Measurements from ENCODE around the gene PTBP3. TPM values are rescaled to one million over a fixed set of nuclear protein-coding genes. Genes with fewer than 3 reads are reported as not detected.

The PTBP3 gene
- total RNA-seq, 1 experiment from 2014 or later = 73.1 TPM

GRCh38 chr9:112279501-112279900, 53.9 kb downstream of the PTBP3 start:
- no peak overlapping the region for H3K27ac Mint-ChIP-seq (ENCODE audit: unreplicated experiment)
- H3K4me3 Mint-ChIP-seq (ENCODE audit: low read depth, unreplicated experiment) = no peak overlapping the region
- DNase-seq = no peak
- peaks cover 5% of the 10 kb centered on the region for H3K9me3 Mint-ChIP-seq (ENCODE audit: low read depth, unreplicated experiment)
- peaks cover 8% of the 10 kb centered on the region for H3K4me1 Mint-ChIP-seq (ENCODE audit: low read depth, unreplicated experiment)
- peaks cover 8% of the 10 kb centered on the region for H3K36me3 Mint-ChIP-seq (ENCODE audit: insufficient read depth, unreplicated experiment)
- no peaks in the 10 kb centered on the region for H3K27me3 Mint-ChIP-seq (ENCODE audit: unreplicated experiment)
- intact Hi-C loops (cut with micrococcal nuclease; ENCODE audit: unreplicated experiment) = no loop called here
- BruUV-seq (replicated peaks) = no TSS peak
- no peak for TF ChIP-seq CTCF (IDR thresholded peaks at IDR 0.05; ENCODE audit: unreplicated experiment)
- CTCF ChIA-PET = no interaction called here

GRCh38 chr9:112278152-112278551, 55.3 kb downstream of the PTBP3 start:
- DNase-seq = no peak
- H3K4me3 Mint-ChIP-seq (ENCODE audit: low read depth, unreplicated experiment) = no peak overlapping the region
- peaks cover 4% of the 10 kb centered on the region for H3K36me3 Mint-ChIP-seq (ENCODE audit: insufficient read depth, unreplicated experiment)
- H3K4me1 Mint-ChIP-seq (ENCODE audit: low read depth, unreplicated experiment) = peaks cover 8% of the 10 kb centered on the region
- peaks cover 2% of the 10 kb centered on the region for H3K9me3 Mint-ChIP-seq (ENCODE audit: low read depth, unreplicated experiment)
- intact Hi-C loops (cut with micrococcal nuclease; ENCODE audit: unreplicated experiment) = no loop called here
- H3K27ac Mint-ChIP-seq (ENCODE audit: unreplicated experiment) = no peak overlapping the region
- CTCF ChIA-PET = no interaction called here
- no peaks in the 10 kb centered on the region for H3K27me3 Mint-ChIP-seq (ENCODE audit: unreplicated experiment)
- BruUV-seq (replicated peaks) = no TSS peak
- TF ChIP-seq CTCF (IDR thresholded peaks at IDR 0.05; ENCODE audit: unreplicated experiment) = no peak

GRCh38 chr9:112274600-112274999, 58.8 kb downstream of the PTBP3 start:
- no peaks in the 10 kb centered on the region for H3K9me3 Mint-ChIP-seq (ENCODE audit: low read depth, unreplicated experiment)
- DNase-seq = no peak
- peaks cover 8% of the 10 kb centered on the region for H3K4me1 Mint-ChIP-seq (ENCODE audit: low read depth, unreplicated experiment)
- no peak overlapping the region for H3K4me3 Mint-ChIP-seq (ENCODE audit: low read depth, unreplicated experiment)
- TF ChIP-seq CTCF (IDR thresholded peaks at IDR 0.05; ENCODE audit: unreplicated experiment) = no peak
- intact Hi-C loops (cut with micrococcal nuclease; ENCODE audit: unreplicated experiment) = no loop called here
- no TSS peak for BruUV-seq (replicated peaks)
- no peaks in the 10 kb centered on the region for H3K36me3 Mint-ChIP-seq (ENCODE audit: insufficient read depth, unreplicated experiment)
- no peak overlapping the region for H3K27ac Mint-ChIP-seq (ENCODE audit: unreplicated experiment)
- H3K27me3 Mint-ChIP-seq (ENCODE audit: unreplicated experiment) = no peaks in the 10 kb centered on the region
- CTCF ChIA-PET = no interaction called here

- Mint-ChIP-seq H3K4me3 (ENCODE audit: low read depth, unreplicated experiment) (no peak overlapping the region), H3K4me1 (ENCODE audit: low read depth, unreplicated experiment) (peaks cover 8% of the 10 kb centered on the region), H3K27ac (ENCODE audit: unreplicated experiment) (no peak overlapping the region), H3K27me3 (ENCODE audit: unreplicated experiment) (no peaks in the 10 kb centered on the region), H3K36me3 (ENCODE audit: insufficient read depth, unreplicated experiment) (no peaks in the 10 kb centered on the region), H3K9me3 (ENCODE audit: low read depth, unreplicated experiment) (no peaks in the 10 kb centered on the region)
- intact Hi-C loops (cut with micrococcal nuclease; ENCODE audit: unreplicated experiment) = no loop called here
- CTCF ChIA-PET = no interaction called here
- no peak for TF ChIP-seq CTCF (IDR thresholded peaks at IDR 0.05; ENCODE audit: unreplicated experiment)
- no peak for DNase-seq
- BruUV-seq (replicated peaks) = no TSS peak
Observed at GRCh38 chr9:112273876-112274275, 59.5 kb downstream of the PTBP3 start.

Measured in Calu3 (cell line).